ENCODE measurements around the gene NUDCD2. TPM values are rescaled to one million over a fixed set of nuclear protein-coding genes. Genes with fewer than 3 reads are reported as not detected.

NUDCD2 gene
- total RNA-seq, 1 experiment from 2014 or later = 44.9 TPM

GRCh38 chr5:163409384-163409783 lies 50.5 kb downstream of the NUDCD2 start:
- BruUV-seq (replicated peaks) = no TSS peak
- intact Hi-C loops (cut with micrococcal nuclease; ENCODE audit: unreplicated experiment) = loop anchor here (2.0 kb wide), 4 partner anchors 31 to 1865 kb away; no protein-coding TSS in a partner anchor
- Mint-ChIP-seq H3K27ac (ENCODE audit: unreplicated experiment) (peak overlapping the region; percentile 53), H3K36me3 (ENCODE audit: insufficient read depth, unreplicated experiment) (peaks cover 13% of the 10 kb centered on the region), H3K9me3 (ENCODE audit: low read depth, unreplicated experiment) (peaks cover 2% of the 10 kb centered on the region), H3K4me3 (ENCODE audit: low read depth, unreplicated experiment) (peak overlapping the region; percentile 37), H3K27me3 (ENCODE audit: unreplicated experiment) (no peaks in the 10 kb centered on the region), H3K4me1 (ENCODE audit: low read depth, unreplicated experiment) (peaks cover 45% of the 10 kb centered on the region)
- peak; percentile 51 for DNase-seq
- CTCF ChIA-PET = interaction anchor here (0.5 to 2.8 kb wide), 8 partner anchors 8 to 1559 kb away, joined by 3 to 21 read pairs (median 3); partner anchors contain the start of genes CCNG1 and MAT2B
- TF ChIP-seq CTCF (IDR thresholded peaks at IDR 0.05; ENCODE audit: unreplicated experiment) = no peak

GRCh38 chr5:163408311-163408923 lies 51.5 kb downstream of the NUDCD2 start:
- intact Hi-C loops (cut with micrococcal nuclease; ENCODE audit: unreplicated experiment) = loop anchor here (1.0 to 2.0 kb wide), 5 partner anchors 30 to 1864 kb away; no protein-coding TSS in a partner anchor
- H3K4me3 Mint-ChIP-seq (ENCODE audit: low read depth, unreplicated experiment) = peak overlapping the region; percentile 26
- peak overlapping the region; percentile 95 for H3K27ac Mint-ChIP-seq (ENCODE audit: unreplicated experiment)
- peaks cover 13% of the 10 kb centered on the region for H3K36me3 Mint-ChIP-seq (ENCODE audit: insufficient read depth, unreplicated experiment)
- no peaks in the 10 kb centered on the region for H3K9me3 Mint-ChIP-seq (ENCODE audit: low read depth, unreplicated experiment)
- no peaks in the 10 kb centered on the region for H3K27me3 Mint-ChIP-seq (ENCODE audit: unreplicated experiment)
- TF ChIP-seq CTCF (IDR thresholded peaks at IDR 0.05; ENCODE audit: unreplicated experiment) = peak; percentile 96
- CTCF ChIA-PET = interaction anchor here (0.6 to 2.8 kb wide), 11 partner anchors 11 to 1864 kb away, joined by 3 to 21 read pairs (median 3); partner anchors contain the start of genes CCNG1 and MAT2B
- no TSS peak for BruUV-seq (replicated peaks)
- peaks cover 45% of the 10 kb centered on the region for H3K4me1 Mint-ChIP-seq (ENCODE audit: low read depth, unreplicated experiment)
- peak; percentile 76 for DNase-seq

GRCh38 chr5:163407034-163407655 lies 52.8 kb downstream of the NUDCD2 start:
- H3K27me3 Mint-ChIP-seq (ENCODE audit: unreplicated experiment) = no peaks in the 10 kb centered on the region
- no peak for TF ChIP-seq CTCF (IDR thresholded peaks at IDR 0.05; ENCODE audit: unreplicated experiment)
- peak overlapping the region; percentile 21 for H3K4me3 Mint-ChIP-seq (ENCODE audit: low read depth, unreplicated experiment)
- peaks cover 13% of the 10 kb centered on the region for H3K36me3 Mint-ChIP-seq (ENCODE audit: insufficient read depth, unreplicated experiment)
- DNase-seq = peak; percentile 22
- CTCF ChIA-PET = interaction anchor here (1.4 to 2.8 kb wide), 2 partner anchors 12 to 101 kb away, joined by 4 to 21 read pairs; no protein-coding TSS in a partner anchor
- peaks cover 45% of the 10 kb centered on the region for H3K4me1 Mint-ChIP-seq (ENCODE audit: low read depth, unreplicated experiment)
- BruUV-seq (replicated peaks) = no TSS peak
- H3K9me3 Mint-ChIP-seq (ENCODE audit: low read depth, unreplicated experiment) = no peaks in the 10 kb centered on the region
- H3K27ac Mint-ChIP-seq (ENCODE audit: unreplicated experiment) = peak overlapping the region; percentile 95
- intact Hi-C loops (cut with micrococcal nuclease; ENCODE audit: unreplicated experiment) = no loop called here

GRCh38 chr5:163404364-163405173 lies 55.3 kb downstream of the NUDCD2 start:
- intact Hi-C loops (cut with micrococcal nuclease; ENCODE audit: unreplicated experiment) = no loop called here
- peaks cover 40% of the 10 kb centered on the region for H3K4me1 Mint-ChIP-seq (ENCODE audit: low read depth, unreplicated experiment)
- TF ChIP-seq CTCF (IDR thresholded peaks at IDR 0.05; ENCODE audit: unreplicated experiment) = no peak
- H3K27ac Mint-ChIP-seq (ENCODE audit: unreplicated experiment) = no peak overlapping the region
- CTCF ChIA-PET = interaction anchor here (0.5 to 0.7 kb wide), 3 partner anchors 24 to 1509 kb away, joined by 3 read pairs; no protein-coding TSS in a partner anchor
- H3K9me3 Mint-ChIP-seq (ENCODE audit: low read depth, unreplicated experiment) = no peaks in the 10 kb centered on the region
- DNase-seq = no peak
- no peaks in the 10 kb centered on the region for H3K27me3 Mint-ChIP-seq (ENCODE audit: unreplicated experiment)
- peaks cover 13% of the 10 kb centered on the region for H3K36me3 Mint-ChIP-seq (ENCODE audit: insufficient read depth, unreplicated experiment)
- H3K4me3 Mint-ChIP-seq (ENCODE audit: low read depth, unreplicated experiment) = no peak overlapping the region
- BruUV-seq (replicated peaks) = no TSS peak

All from Calu3 (cell line).